SK-N-MC (cell line): ENCODE measurements around the gene ZNF446.
"Not testable (repeated sequence)": the region's sequence is repeated elsewhere in the genome, so short reads cannot be mapped to it uniquely, and the experiment has no call there.

Experiments used
- DNase-seq: peaks from one replicate; pipeline ENCODE4 v3.0.0-alpha.2; 2011; ENCODE audit warnings: low read depth, low spot score
- H3K27ac ChIP-seq: fragments of 200-600 bp; sonication (generic); 2 replicates; pipeline ENCODE4 v1.5.1; 2016; ENCODE audit warnings: mixed run types
- H3K36me3 ChIP-seq: fragments of 200-600 bp; sonication (generic); 2 replicates; pipeline ENCODE4 v1.6.1; 2017; ENCODE audit warnings: antibody characterized with exemption, low read length, mixed read lengths; ENCODE audit not compliant: insufficient read depth
- H3K4me3 ChIP-seq: fragments of 200-600 bp; sonication (generic); 2 replicates; pipeline ENCODE4 v1.5.1; 2016
- H3K9ac ChIP-seq: fragments of 200-600 bp; sonication (generic); 2 replicates; pipeline ENCODE4 v1.8.0; 2017; ENCODE audit warnings: mixed run types, mixed read lengths; ENCODE audit not compliant: insufficient read length
- H3K9me3 ChIP-seq: fragments of 200-600 bp; sonication (generic); 2 replicates; pipeline ENCODE4 v1.6.1; 2017; ENCODE audit warnings: low read depth, mild to moderate bottlenecking, antibody characterized with exemption, low read length, moderate library complexity, mixed read lengths
- EZH2 ChIP-seq: fragments of 200-600 bp; sonication (generic); IDR thresholded peaks from one replicate; pipeline ENCODE4 v1.6.1; 2017; ENCODE audit warnings: antibody characterized with exemption
- FOXP2 ChIP-seq: optimal IDR thresholded peaks from 2 replicates; pipeline ENCODE3; 2011; ENCODE audit warnings: mild to moderate bottlenecking, moderate library complexity; ENCODE audit not compliant: insufficient read depth; ENCODE audit errors: extremely low read length, control extremely low read depth
- POLR2AphosphoS5 ChIP-seq: IDR thresholded peaks from 2 replicates; pipeline ENCODE4 v1.6.1; 2012; ENCODE audit warnings: mild to moderate bottlenecking, low read depth, low read length, borderline replicate concordance

ZNF446 gene

GRCh38 chr19:58468216-58468839, 7.8 kb upstream of the ZNF446 start:
- no peaks in the 10 kb centered on the region for H3K9me3 ChIP-seq
- H3K36me3 ChIP-seq, result no peaks in the 10 kb centered on the region; the same call in 1 of the 2 replicates
- DNase-seq, result no peak
- no peak overlapping the region for H3K9ac ChIP-seq
- no peak overlapping the region for H3K4me3 ChIP-seq
- no peak for TF ChIP-seq FOXP2
- TF ChIP-seq POLR2AphosphoS5, result no peak
- no peak overlapping the region for H3K27ac ChIP-seq

- Histone ChIP-seq H3K36me3 (no peaks in the 10 kb centered on the region; the same call in 1 of the 2 replicates), H3K9ac (no peak overlapping the region), H3K9me3 (no peaks in the 10 kb centered on the region), H3K4me3 (no peak overlapping the region), H3K27ac (no peak overlapping the region)
- TF ChIP-seq POLR2AphosphoS5, result no peak
- no peak for TF ChIP-seq FOXP2
- no peak for TF ChIP-seq EZH2
- DNase-seq, result no peak
Observed at GRCh38 chr19:58469241-58470013, 6.7 kb upstream of the ZNF446 start.

DNA sequence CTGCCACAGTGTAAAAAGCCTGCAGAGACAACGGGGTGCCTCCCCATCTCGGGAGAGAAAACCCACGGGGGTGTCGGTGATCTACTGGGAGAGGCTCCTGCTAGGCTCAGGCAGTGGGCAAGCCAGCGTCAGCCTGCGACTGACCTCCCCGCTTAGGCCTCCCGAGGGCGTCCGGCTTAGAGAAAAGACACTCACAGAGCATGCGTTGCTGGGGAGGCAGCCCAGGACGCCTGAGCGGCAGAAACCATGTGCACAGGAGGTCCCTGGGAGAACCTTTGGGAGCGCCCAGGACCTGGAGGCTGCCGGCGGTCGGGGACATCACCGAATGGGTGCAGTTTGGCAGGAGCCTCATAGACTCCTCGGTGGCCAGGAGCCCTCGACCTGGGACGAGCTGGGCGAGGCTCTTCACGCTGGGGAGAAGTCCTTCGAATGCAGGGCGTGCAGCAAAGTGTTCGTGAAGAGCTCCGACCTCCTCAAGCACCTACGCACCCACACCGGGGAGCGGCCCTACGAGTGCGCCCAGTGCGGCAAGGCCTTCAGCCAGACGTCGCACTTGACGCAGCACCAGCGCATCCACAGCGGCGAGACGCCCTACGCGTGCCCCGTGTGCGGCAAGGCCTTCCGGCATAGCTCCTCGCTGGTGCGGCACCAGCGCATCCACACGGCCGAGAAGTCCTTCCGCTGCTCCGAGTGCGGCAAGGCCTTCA, 5.2 kb upstream of the ZNF446 start:
- H3K36me3 ChIP-seq, DNase-seq, H3K9me3 ChIP-seq, H3K27ac ChIP-seq, H3K4me3 ChIP-seq, H3K9ac ChIP-seq: not testable (repeated sequence)

DNA sequence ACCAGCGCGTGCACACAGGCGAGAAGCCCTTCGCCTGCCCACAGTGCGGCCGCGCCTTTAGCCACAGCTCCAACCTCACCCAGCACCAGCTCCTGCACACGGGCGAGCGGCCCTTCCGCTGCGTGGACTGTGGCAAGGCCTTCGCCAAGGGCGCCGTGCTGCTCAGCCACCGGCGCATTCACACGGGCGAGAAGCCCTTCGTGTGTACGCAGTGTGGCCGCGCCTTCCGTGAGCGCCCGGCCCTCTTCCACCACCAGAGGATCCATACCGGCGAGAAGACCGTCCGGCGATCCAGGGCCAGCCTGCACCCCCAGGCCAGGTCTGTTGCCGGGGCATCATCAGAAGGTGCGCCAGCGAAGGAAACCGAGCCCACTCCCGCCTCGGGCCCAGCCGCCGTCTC, 4.4 kb upstream of the ZNF446 start:
- TF ChIP-seq FOXP2, result no peak
- no peak for TF ChIP-seq EZH2
- no peaks in the 10 kb centered on the region for H3K9me3 ChIP-seq
- DNase-seq, result no peak
- no peaks in the 10 kb centered on the region; the same call in 1 of the 2 replicates for H3K36me3 ChIP-seq
- no peak overlapping the region for H3K9ac ChIP-seq
- H3K4me3 ChIP-seq, result no peak overlapping the region
- H3K27ac ChIP-seq, result no peak overlapping the region

- H3K27ac ChIP-seq, result no peak overlapping the region
- no peak overlapping the region for H3K4me3 ChIP-seq
- no peak overlapping the region for H3K9ac ChIP-seq
- no peaks in the 10 kb centered on the region for H3K9me3 ChIP-seq
- TF ChIP-seq FOXP2 (no peak), EZH2 (no peak), POLR2AphosphoS5 (no peak; the same call in 1 of the 2 replicates)
- no peaks in the 10 kb centered on the region; the same call in 1 of the 2 replicates for H3K36me3 ChIP-seq
- DNase-seq, result no peak
Observed at GRCh38 chr19:58473775-58474174, 2.4 kb upstream of the ZNF446 start.

DNA sequence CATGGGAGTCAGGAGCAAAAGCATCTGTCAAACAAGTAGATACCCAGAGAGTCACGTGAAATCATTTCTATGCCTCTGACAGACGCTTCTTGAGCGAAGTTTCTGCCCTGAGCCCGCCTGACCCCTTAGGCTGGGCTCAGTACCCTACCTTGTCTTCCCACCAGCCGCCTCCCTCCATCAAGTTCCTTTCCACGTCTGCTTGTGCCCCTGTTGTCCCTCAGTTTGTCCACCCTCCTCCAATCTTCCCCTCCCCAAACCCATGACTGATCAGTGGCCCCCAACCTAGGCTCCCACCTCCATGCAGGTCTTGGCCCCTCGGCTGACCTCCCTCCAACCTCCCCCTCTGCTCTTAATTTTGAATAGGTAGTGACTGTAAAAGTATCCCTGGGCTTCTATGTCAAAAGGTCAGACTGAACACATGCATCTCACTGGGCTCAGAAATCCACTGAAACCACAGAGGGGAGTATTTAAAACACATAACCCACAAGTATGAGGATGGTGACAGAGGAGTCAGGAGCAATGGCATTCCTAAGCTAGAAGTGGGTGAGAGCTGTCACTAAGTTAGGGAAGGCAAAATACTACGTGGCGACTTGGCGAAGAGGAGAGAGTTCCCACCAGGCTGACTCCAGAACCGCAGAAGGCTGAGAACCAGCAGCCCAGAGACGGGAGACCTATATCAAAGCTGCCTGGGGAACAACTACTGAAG, 1.7 kb upstream of the ZNF446 start:
- no peak for DNase-seq
- no peak for TF ChIP-seq FOXP2
- peak; percentile 25; the same call in 1 of the 2 replicates for TF ChIP-seq POLR2AphosphoS5
- no peaks in the 10 kb centered on the region; the same call in 1 of the 2 replicates for H3K36me3 ChIP-seq
- H3K9ac ChIP-seq, result no peak overlapping the region
- no peaks in the 10 kb centered on the region for H3K9me3 ChIP-seq
- H3K4me3 ChIP-seq, result no peak overlapping the region
- H3K27ac ChIP-seq, result no peak overlapping the region

DNA sequence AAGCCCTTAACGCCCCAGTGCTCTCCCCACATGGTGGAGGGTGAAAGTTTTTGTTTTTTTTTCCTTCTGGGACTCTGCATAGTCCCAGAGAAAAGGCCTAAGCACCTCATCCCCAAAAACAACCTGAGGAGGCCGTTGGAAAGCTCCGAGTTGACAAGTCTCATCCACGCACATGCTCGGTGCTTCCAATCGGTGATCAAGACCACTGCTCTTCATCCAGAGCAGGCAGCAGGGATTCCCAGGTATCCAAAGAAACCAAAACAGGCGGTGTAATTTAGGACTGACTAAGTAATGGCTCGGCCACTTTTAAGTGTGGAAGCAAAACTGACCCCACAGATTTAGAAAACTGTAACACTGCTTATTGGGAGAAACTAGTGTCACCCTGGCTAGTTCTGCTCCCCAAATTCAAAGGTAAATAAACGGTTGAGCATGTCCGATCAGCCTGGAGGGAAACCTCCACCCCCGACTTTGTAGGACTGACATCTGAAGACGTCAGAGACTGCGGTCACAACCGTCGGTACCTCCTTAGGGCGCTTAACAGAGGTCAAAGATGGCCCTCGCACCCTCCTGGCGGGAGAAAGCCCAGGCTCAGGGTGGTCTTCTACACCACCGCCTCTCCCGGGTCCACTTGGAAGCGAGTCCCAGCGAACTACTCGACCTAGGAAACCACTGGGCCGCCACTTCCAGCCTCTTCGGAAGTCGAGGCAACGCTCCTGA, 997 bp upstream of the ZNF446 start:
- no peaks in the 10 kb centered on the region; the same call in 1 of the 2 replicates for H3K36me3 ChIP-seq
- no peak for DNase-seq
- TF ChIP-seq EZH2 (no peak), POLR2AphosphoS5 (no peak; the same call in 1 of the 2 replicates), FOXP2 (no peak)
- H3K9me3 ChIP-seq, result no peaks in the 10 kb centered on the region
- peak overlapping the region; percentile 84 for H3K4me3 ChIP-seq
- H3K27ac ChIP-seq, result peak overlapping the region; percentile 73; the same call in 1 of the 2 replicates
- H3K9ac ChIP-seq, result peak overlapping the region; percentile 43

DNA sequence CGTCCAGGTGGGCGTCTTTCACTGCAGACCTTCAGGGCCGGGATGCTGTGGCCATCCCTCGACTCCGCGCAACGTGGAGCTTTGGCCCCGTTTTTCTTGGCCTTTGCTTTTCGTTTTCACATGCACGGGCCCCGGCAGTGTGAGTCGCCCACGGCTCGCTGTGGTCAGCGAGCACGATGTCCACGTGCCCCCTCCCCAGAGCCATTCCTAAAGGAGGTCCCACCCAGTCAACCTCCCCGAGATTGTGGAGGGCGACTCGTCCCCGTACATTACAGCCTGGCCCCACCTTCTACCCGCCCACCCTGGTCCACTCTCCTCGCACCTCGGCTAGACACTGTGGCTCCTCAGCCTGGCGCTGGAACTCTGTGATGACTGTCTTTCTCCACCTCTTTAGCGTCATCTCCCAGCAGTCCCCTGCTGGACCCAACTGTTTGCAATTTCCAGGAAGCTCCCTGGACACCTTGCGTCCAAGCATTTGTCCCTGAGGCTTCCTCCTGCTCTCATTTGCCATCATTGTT, 405 bp downstream of the ZNF446 start:
- TF ChIP-seq EZH2 (no peak), POLR2AphosphoS5 (no peak), FOXP2 (no peak)
- peak overlapping the region; percentile 78 for H3K9ac ChIP-seq
- H3K36me3 ChIP-seq, result no peaks in the 10 kb centered on the region
- H3K9me3 ChIP-seq, result no peaks in the 10 kb centered on the region
- no peak for DNase-seq
- peak overlapping the region; percentile 84 for H3K4me3 ChIP-seq
- peak overlapping the region; percentile 73; the same call in 1 of the 2 replicates for H3K27ac ChIP-seq
